Measurements from ENCODE around the gene S100A12. TPM values are rescaled to one million over a fixed set of nuclear protein-coding genes. Genes with fewer than 3 reads are reported as not detected.

Gene S100A12
- total RNA-seq, 1 experiment from 2014 or later, result not detected

DNA sequence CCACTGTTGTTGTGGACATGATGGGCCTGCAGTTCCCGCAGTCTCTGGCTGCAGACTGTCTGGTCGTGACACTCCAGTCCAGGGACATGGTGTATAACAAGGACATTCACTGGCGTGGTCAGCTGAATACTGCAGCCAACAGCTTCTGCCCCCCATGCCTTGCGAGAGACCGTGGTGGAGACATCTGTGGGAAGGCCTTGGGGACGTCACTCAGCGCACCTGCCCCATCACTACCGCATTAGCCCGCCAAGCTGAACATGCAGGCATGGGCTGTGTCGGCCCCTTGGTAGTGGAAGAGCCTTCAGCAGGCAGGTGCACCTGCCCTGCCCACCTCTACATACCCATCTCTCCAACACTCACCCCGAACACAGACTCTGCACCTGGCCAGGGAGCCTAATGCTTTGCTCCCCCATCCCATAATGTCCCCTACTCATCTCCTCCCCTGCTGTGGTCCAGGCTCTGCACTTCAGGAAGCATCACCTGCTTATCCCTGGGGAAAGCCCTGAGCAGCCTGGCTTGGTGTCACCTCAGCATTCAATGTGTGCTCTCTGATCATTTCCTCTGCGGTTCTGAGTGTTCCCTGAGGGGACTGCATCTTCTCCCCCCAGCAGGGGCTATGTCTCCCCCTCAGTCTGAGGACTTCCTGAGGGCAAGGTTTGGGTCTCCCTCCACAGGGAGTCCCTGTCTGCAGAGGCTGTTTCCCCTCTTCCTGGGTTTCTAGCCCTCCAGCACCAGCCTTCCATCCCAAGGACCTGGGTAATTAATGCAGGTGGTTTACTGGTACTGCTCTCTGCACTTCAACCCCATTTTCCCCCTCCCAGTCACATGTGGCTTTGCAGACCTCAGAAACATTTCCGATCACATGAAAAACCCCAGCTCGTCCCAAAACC lies 30.0 kb downstream of the S100A12 start:
- H3K4me2 ChIP-seq (ENCODE audit: insufficient read depth, insufficient read length, low read length), result no peak overlapping the region
- H3K18ac ChIP-seq (ENCODE audit: insufficient read length, low read depth, low read length), result no peak overlapping the region
- no peaks in the 10 kb centered on the region for H3K9me3 Mint-ChIP-seq
- no peak overlapping the region for H3K14ac ChIP-seq (ENCODE audit: insufficient read depth, low read length)
- no peak overlapping the region; a peak in 1 of 7 replicates for H3K27ac Mint-ChIP-seq
- peaks cover 32% of the 10 kb centered on the region for H3K27me3 Mint-ChIP-seq (ENCODE audit: low read depth)
- H2BK5ac ChIP-seq (ENCODE audit: insufficient read length, low read length), result no peak overlapping the region
- no peak overlapping the region for H4K5ac ChIP-seq (ENCODE audit: insufficient read length, low read depth, low read length)
- no peak overlapping the region for H2BK20ac ChIP-seq (ENCODE audit: low read depth, low read length, poor library complexity, severe bottlenecking)
- DNase-seq, result no peak
- no peak overlapping the region for H3K56ac ChIP-seq (ENCODE audit: insufficient read length, low read depth, low read length)
- no peak overlapping the region for H3T11ph ChIP-seq (ENCODE audit: low read length)
- no peaks in the 10 kb centered on the region for H3K79me2 ChIP-seq (ENCODE audit: insufficient read depth, low read length)
- H3K79me1 ChIP-seq (ENCODE audit: insufficient read depth, low read depth, low read length, poor library complexity, severe bottlenecking), result no peaks in the 10 kb centered on the region
- H3K9ac ChIP-seq (ENCODE audit: extremely low read depth, insufficient read length, low read length), result no peak overlapping the region
- no peak overlapping the region for H2AK5ac ChIP-seq (ENCODE audit: insufficient read length, low read length)
- H4K91ac ChIP-seq (ENCODE audit: insufficient read length, low read depth, low read length), result no peak overlapping the region
- no peak overlapping the region for H3K4me3 Mint-ChIP-seq
- H3K4me1 Mint-ChIP-seq, result peaks cover 0 to 5% of the 10 kb centered on the region in 2 experiments; a peak in 2 of 4 replicates
- H3K27ac ChIP-seq (ENCODE audit: insufficient read length, low read depth, low read length), result no peak overlapping the region
- no peak overlapping the region for H2BK15ac ChIP-seq (ENCODE audit: low read depth, low read length)
- no peaks in the 10 kb centered on the region for H3K23me2 ChIP-seq (ENCODE audit: insufficient read length, low read depth, low read length, poor library complexity, severe bottlenecking)
- H3K4me1 ChIP-seq (ENCODE audit: insufficient read depth, low read length), result no peaks in the 10 kb centered on the region
- no CpG with 5 or more reads among the region's 14 CpGs for WGBS (ENCODE audit: extremely low coverage, insufficient read length, low lambda C conversion rate)
- no peak overlapping the region for H3K23ac ChIP-seq (ENCODE audit: insufficient read length, low read depth, low read length)
- no peak overlapping the region for H2BK120ac ChIP-seq (ENCODE audit: low read depth, low read length, poor library complexity, severe bottlenecking)
- H4K8ac ChIP-seq (replicated peaks; ENCODE audit: insufficient read length, low read depth, low read length), result no peak overlapping the region
- no peak overlapping the region for H3K4ac ChIP-seq (ENCODE audit: low read depth, low read length)
- H3K9me3 ChIP-seq (ENCODE audit: control insufficient read depth, low read depth, low read length), result no peaks in the 10 kb centered on the region
- no peaks in the 10 kb centered on the region for H4K20me1 ChIP-seq (ENCODE audit: control insufficient read depth, insufficient read depth, insufficient read length)
- H3K36me3 Mint-ChIP-seq (ENCODE audit: insufficient read depth in 1 of 3, low read depth in 3 of 3), result no peaks in the 10 kb centered on the region; a peak in 1 of 7 replicates
- no peaks in the 10 kb centered on the region for H3K27me3 ChIP-seq (ENCODE audit: insufficient read depth, low read length)
- H2BK12ac ChIP-seq (ENCODE audit: insufficient read length, low read depth, low read length), result no peak overlapping the region
- no peak overlapping the region for H2AFZ ChIP-seq (ENCODE audit: low read length)
- TF ChIP-seq, protein P1, sequence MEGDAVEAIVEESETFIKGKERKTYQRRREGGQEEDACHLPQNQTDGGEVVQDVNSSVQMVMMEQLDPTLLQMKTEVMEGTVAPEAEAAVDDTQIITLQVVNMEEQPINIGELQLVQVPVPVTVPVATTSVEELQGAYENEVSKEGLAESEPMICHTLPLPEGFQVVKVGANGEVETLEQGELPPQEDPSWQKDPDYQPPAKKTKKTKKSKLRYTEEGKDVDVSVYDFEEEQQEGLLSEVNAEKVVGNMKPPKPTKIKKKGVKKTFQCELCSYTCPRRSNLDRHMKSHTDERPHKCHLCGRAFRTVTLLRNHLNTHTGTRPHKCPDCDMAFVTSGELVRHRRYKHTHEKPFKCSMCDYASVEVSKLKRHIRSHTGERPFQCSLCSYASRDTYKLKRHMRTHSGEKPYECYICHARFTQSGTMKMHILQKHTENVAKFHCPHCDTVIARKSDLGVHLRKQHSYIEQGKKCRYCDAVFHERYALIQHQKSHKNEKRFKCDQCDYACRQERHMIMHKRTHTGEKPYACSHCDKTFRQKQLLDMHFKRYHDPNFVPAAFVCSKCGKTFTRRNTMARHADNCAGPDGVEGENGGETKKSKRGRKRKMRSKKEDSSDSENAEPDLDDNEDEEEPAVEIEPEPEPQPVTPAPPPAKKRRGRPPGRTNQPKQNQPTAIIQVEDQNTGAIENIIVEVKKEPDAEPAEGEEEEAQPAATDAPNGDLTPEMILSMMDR (conservative IDR thresholded peaks at IDR 0.05), result no peak

Measured in H9 (cell line).